ENCODE results near the gene EVL.

EVL gene

DNA sequence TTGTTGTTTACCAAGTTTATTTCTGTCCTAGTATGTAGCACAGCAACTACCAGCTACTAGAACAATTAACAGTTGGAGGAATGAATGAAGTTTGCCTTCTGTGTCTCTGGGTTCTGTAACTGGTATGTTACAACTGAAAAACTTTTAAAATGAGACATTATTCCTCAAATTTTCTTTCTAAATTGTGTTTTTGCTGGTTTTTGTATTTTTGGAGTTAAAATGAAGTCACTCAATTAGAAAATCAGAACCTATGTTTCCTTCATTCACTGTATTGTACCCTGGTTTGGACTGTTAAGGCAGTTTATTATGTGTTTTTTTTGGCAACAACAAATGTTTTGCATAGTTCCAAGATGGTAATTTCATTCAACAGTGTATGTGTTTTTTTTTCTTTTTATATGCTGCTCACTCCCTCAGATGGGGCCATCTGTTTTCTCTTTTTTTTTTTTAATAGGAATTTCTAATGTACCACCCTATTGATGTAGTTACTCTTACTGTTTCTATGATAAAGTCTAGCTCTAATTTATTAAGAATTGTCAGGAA, 30.2 kb upstream of the EVL start:
- H3K36me3 ChIP-seq (ENCODE audit: control insufficient read depth, insufficient read depth, low read length) = no peaks in the 10 kb centered on the region
- DNase-seq (ENCODE audit: extremely low read depth, insufficient read length) = no peak
- no peak overlapping the region for H3K4me3 ChIP-seq (replicated peaks; ENCODE audit: low read depth, low read length)
- TF ChIP-seq, protein P1, sequence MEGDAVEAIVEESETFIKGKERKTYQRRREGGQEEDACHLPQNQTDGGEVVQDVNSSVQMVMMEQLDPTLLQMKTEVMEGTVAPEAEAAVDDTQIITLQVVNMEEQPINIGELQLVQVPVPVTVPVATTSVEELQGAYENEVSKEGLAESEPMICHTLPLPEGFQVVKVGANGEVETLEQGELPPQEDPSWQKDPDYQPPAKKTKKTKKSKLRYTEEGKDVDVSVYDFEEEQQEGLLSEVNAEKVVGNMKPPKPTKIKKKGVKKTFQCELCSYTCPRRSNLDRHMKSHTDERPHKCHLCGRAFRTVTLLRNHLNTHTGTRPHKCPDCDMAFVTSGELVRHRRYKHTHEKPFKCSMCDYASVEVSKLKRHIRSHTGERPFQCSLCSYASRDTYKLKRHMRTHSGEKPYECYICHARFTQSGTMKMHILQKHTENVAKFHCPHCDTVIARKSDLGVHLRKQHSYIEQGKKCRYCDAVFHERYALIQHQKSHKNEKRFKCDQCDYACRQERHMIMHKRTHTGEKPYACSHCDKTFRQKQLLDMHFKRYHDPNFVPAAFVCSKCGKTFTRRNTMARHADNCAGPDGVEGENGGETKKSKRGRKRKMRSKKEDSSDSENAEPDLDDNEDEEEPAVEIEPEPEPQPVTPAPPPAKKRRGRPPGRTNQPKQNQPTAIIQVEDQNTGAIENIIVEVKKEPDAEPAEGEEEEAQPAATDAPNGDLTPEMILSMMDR (IDR thresholded peaks at IDR 0.05; ENCODE audit: insufficient read depth, low read length, poor library complexity, severe bottlenecking) = no peak
- H3K27me3 ChIP-seq (replicated peaks; ENCODE audit: control insufficient read depth, insufficient read depth, low read length) = no peaks in the 10 kb centered on the region

DNA sequence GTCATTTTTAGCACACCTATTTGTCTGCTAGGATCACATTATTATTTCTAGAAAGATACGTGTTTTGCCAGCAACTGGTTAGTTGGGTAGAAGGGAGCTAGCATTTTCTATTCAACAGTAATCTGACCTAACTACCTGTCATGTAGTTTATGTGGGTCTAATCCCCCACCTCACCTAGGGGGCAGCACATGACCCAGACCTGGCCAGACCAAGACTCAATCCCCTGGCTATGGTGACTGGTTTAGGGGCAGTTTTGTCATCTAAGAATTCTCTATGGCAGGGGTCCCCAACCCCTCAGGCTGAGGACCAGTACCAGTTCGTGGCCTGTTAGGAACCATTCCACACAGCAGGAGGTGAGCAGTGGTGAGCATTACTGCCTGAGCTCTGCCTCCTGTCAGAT, 29.5 kb upstream of the EVL start:
- DNase-seq (ENCODE audit: extremely low read depth, insufficient read length) = no peak
- H3K4me3 ChIP-seq (replicated peaks; ENCODE audit: low read depth, low read length) = no peak overlapping the region
- H3K27me3 ChIP-seq (replicated peaks; ENCODE audit: control insufficient read depth, insufficient read depth, low read length) = no peaks in the 10 kb centered on the region
- TF ChIP-seq, protein P1 (IDR thresholded peaks at IDR 0.05; ENCODE audit: insufficient read depth, low read length, poor library complexity, severe bottlenecking) = peak; percentile 16
- no peaks in the 10 kb centered on the region for H3K36me3 ChIP-seq (ENCODE audit: control insufficient read depth, insufficient read depth, low read length)

DNA sequence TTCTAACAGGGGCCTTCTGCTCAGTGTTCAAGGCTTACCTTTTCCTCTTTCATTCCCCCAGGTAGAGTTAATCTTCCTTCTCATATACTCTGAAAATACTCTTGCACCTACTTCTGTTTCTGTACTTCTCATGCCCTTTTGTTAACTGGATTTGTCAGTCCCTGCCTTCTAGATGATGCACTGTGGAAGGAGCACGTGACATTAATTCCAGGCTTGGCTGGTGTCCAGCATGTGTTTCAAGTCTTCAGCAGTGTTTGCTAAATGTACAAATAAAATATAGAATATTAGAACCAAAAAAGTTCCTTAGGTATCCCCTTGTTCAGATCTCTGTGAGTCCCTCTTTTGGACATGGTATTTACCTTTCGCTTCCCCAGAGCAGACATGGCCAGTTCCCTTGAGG, 27.9 kb upstream of the EVL start:
- TF ChIP-seq, protein P1 (IDR thresholded peaks at IDR 0.05; ENCODE audit: insufficient read depth, low read length, poor library complexity, severe bottlenecking) = no peak
- no peaks in the 10 kb centered on the region for H3K27me3 ChIP-seq (replicated peaks; ENCODE audit: control insufficient read depth, insufficient read depth, low read length)
- no peak for DNase-seq (ENCODE audit: extremely low read depth, insufficient read length)
- H3K36me3 ChIP-seq (ENCODE audit: control insufficient read depth, insufficient read depth, low read length) = no peaks in the 10 kb centered on the region
- no peak overlapping the region for H3K4me3 ChIP-seq (replicated peaks; ENCODE audit: low read depth, low read length)

DNA sequence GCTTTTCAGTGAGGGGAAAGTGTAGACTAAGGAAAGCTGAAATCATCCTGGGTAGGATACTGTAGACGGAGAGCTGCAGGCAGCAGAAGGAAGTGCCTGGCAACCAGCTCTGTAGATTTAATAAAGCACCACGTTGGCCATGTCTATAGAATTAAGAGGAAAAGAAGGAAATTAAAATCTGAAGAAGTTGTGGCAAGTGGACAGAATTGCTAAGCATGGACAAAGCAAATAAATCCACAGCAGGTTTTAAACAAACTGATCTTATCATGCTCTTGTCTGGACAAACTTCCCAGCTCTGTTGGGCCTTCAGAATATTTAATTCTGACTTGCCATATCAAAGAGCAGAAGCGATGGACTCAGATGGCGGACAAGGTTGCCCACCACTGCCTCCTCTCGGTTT, 27.2 kb upstream of the EVL start:
- DNase-seq (ENCODE audit: extremely low read depth, insufficient read length) = no peak
- Histone ChIP-seq H3K4me3 (replicated peaks; ENCODE audit: low read depth, low read length) (no peak overlapping the region), H3K36me3 (ENCODE audit: control insufficient read depth, insufficient read depth, low read length) (no peaks in the 10 kb centered on the region), H3K27me3 (replicated peaks; ENCODE audit: control insufficient read depth, insufficient read depth, low read length) (no peaks in the 10 kb centered on the region)
- TF ChIP-seq, protein P1 (IDR thresholded peaks at IDR 0.05; ENCODE audit: insufficient read depth, low read length, poor library complexity, severe bottlenecking) = no peak

DNA sequence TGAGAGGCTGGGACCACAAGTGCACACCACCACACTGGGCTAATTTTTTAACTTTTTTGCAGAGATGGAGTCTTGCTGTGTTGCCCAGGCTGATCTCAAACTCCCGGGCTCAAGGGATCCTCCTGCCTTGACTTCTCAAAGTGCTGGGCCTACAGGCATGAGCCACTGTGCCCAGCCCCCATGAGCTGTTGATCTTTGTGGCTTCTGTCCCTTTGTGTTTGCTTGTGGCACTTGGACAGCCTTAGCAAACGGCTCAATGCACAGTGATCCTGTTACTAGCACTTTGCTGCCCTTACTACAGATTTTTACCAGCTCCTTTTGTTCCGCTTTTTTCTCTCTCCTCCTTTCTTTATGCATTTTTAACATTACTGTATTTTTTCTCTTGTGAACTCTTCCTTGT, 25.3 kb upstream of the EVL start:
- Histone ChIP-seq H3K4me3 (replicated peaks; ENCODE audit: low read depth, low read length) (no peak overlapping the region), H3K36me3 (ENCODE audit: control insufficient read depth, insufficient read depth, low read length) (no peaks in the 10 kb centered on the region)

More for the DNA sequence above, 25.3 kb upstream of the EVL start:
- no peaks in the 10 kb centered on the region for H3K27me3 ChIP-seq (replicated peaks; ENCODE audit: control insufficient read depth, insufficient read depth, low read length)
- TF ChIP-seq, protein P1 (IDR thresholded peaks at IDR 0.05; ENCODE audit: insufficient read depth, low read length, poor library complexity, severe bottlenecking) = no peak
- no peak for DNase-seq (ENCODE audit: extremely low read depth, insufficient read length)
